Stimulated activated naive CD8-positive, alpha-beta T cell treated with anti-CD3 and anti-CD28 coated beads, Interleukin-15, Interleukin-2, amounts not matched to agents 100 U/mL and 50 U/mL, for 24 hours (primary cell): ENCODE data around the gene FGF18.
"Not testable (repeated sequence)": the region's sequence is repeated elsewhere in the genome, so short reads cannot be mapped to it uniquely, and the experiment has no call there.

Source experiments
- ATAC-seq: fragments of 150-1000 bp; cut with Tn5 transposase; one replicate; pipeline ENCODE4 v1.10.0; 2021
- DNase-seq: peaks from one replicate; pipeline ENCODE4 v3.0.0; 2021

The FGF18 gene

DNA sequence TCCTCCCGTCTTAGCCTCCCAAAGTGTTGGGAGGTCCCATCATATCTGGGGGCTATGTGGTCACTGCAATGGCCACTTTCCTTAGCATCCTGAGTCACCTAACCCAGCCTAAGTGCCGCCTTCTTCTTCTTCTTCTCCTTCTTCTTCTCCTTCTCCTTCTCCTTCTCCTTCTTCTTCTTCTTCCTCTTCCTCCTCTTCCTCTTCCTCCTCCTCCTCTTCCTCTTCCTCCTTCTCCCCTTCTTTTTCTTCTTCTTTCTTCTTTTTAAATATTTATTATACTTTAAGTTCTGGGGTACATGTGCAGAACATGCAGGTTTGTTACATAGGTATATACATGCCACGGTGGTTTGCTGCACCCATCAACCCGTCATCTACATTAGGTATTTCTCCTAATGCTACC is 78.0 kb downstream of the FGF18 start:
- not testable (repeated sequence) for ATAC-seq, DNase-seq

DNA sequence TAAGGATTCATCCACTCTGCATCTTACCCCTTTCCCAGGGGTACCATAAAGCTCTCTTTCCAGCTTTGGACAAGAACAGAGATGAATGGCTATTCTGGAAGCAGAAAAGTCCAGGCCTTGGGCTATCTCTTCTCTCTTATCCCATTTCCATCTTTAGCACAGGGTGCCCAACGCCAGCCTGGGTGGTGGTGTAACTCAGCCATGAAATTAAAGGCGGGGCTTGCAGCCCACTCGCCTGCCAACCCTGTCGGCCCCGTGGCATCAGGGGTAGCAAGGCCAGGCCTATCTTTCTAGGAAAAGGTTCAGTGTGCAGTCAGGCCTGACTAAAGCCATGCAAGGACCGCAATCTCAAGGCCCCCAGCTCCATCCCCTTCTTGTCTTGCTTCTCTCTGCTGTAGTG is 78.7 kb downstream of the FGF18 start:
- no peak for DNase-seq
- no peak for ATAC-seq

DNA sequence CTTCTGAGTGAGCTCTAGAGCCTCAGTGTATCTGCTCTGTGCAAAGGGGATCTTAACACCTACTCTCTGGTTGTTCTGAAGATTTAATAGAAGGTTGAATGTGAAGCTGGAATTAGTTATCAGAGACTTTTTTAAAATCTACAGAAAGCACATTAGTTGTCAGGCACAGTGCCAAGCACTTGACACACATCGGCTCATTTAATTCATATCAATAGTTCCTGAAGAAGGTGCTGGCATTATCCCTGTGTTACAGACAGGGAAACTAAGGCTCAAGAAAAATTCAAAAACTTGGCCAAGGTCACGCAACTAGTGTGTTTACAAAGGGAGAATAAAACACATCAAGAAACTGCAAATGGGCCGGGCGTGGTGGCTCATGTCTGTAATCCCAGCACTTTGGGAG is 80.2 kb downstream of the FGF18 start:
- no peak for ATAC-seq
- no peak for DNase-seq

DNA sequence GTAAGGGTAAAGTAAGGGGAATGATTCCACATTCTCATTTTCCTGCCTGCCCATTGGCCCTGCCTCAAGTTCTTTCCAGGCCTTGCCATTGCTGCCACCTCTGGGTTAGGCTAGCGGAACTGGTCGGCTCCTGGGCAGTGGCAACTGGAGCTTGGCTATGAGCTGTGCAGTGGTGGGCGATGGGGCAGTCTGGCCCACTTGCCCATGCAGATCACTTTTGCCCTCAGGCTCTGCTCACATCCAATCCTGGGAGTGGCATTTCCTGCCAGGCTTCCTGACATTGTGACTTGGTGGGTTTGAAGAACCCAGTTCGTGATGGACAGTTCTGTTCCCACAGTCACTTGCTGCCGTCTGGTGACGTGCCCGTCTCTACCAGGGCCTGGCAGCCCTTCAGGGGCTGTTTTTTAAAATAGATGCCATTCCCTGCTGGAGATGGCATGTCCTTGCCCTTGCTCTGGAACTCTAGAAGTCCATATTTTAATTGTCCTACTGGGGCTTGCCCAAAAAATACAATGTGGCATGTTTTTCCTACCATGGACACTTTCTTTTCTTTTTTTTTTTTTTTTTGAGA is 86.1 kb downstream of the FGF18 start:
- no peak for ATAC-seq
- no peak for DNase-seq

DNA sequence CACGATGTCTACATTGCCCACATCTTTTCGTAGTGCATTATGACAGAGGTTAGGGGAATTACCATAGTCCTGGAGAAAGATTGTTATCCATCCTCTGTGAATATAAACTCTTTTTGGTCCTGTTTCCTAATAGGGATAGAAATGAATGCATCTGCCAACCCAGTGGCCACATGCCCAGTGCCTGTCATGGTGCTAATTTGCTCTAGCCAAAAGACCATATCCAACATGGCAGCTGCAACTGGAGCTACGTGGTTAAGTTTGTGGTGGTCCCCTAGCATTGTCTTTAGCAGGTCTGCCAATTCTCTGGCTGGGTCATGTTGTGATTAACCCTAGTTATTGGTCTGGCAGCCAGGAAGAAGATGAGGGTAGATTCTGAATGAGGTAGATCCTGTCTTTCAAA is 87.5 kb downstream of the FGF18 start:
- no peak for DNase-seq
- no peak for ATAC-seq
